GM23338 (cell line): ENCODE results near the gene POLD2. TPM values are rescaled to one million over a fixed set of nuclear protein-coding genes. Genes with fewer than 3 reads are reported as not detected.

Source experiments
- ATAC-seq: fragments of 200-7000 bp; cut with Tn5 transposase; 3 replicates; pipeline ENCODE4 v1.9.1; 2020
- DNase-seq: peaks from one replicate; pipeline ENCODE4 v3.0.0-alpha.2; 2015; ENCODE audit warnings: low spot score
- H2AFZ ChIP-seq: fragments of 200-600 bp; sonication (generic); 2 replicates; pipeline ENCODE4 v1.8.0; 2016; ENCODE audit warnings: antibody characterized with exemption, mild to moderate bottlenecking, moderate library complexity
- H3F3A ChIP-seq: fragments of 200-600 bp; sonication (generic); replicated peaks from 2 replicates; pipeline ENCODE4 v1.8.0; 2017; ENCODE audit warnings: antibody characterized with exemption, mixed run types, low read depth
- H3K27ac ChIP-seq: fragments of 200-600 bp; sonication (generic); 2 replicates; pipeline ENCODE4 v1.6.1; 2016; ENCODE audit warnings: low read depth
- H3K27me3 ChIP-seq: fragments of 200-600 bp; sonication (generic); 2 replicates; pipeline ENCODE4 v1.8.0; 2016; ENCODE audit warnings: mild to moderate bottlenecking, mixed run types, moderate library complexity; ENCODE audit not compliant: insufficient read depth
- H3K36me3 ChIP-seq: fragments of 200-600 bp; sonication (generic); 2 replicates; pipeline ENCODE4 v1.8.0; 2016; ENCODE audit warnings: mild to moderate bottlenecking; ENCODE audit not compliant: insufficient read depth
- H3K4me1 ChIP-seq: fragments of 200-600 bp; sonication (generic); 2 replicates; pipeline ENCODE4 v1.8.0; 2016; ENCODE audit warnings: mild to moderate bottlenecking, moderate library complexity; ENCODE audit not compliant: insufficient read depth
- H3K4me2 ChIP-seq: fragments of 200-600 bp; sonication (generic); 2 replicates; pipeline ENCODE4 v1.7.1; 2017; ENCODE audit warnings: mixed run types
- H3K4me3 ChIP-seq: fragments of 200-600 bp; sonication (generic); 2 replicates; pipeline ENCODE4 v1.6.1; 2016; ENCODE audit warnings: mixed run types
- H3K79me2 ChIP-seq: fragments of 200-600 bp; sonication (generic); replicated peaks from 2 replicates; pipeline ENCODE4 v1.8.0; 2017; ENCODE audit warnings: mild to moderate bottlenecking; ENCODE audit not compliant: insufficient read depth
- H3K9me2 ChIP-seq: fragments of 200-600 bp; sonication (generic); 2 replicates; pipeline ENCODE4 v1.8.0; 2017; ENCODE audit not compliant: insufficient read depth
- H4K20me1 ChIP-seq: fragments of 200-600 bp; sonication (generic); replicated peaks from 2 replicates; pipeline ENCODE4 v1.8.0; 2017; ENCODE audit warnings: mild to moderate bottlenecking; ENCODE audit not compliant: insufficient read depth
- H3K27ac Mint-ChIP-seq: 2 replicates; pipeline ENCODE4 v1.8.0; 2020; ENCODE audit warnings: inconsistent platforms, mild to moderate bottlenecking, moderate library complexity, mixed read lengths
- H3K27me3 Mint-ChIP-seq: 3 replicates; pipeline ENCODE4 v1.8.0; 2022; ENCODE audit warnings: low read depth, mild to moderate bottlenecking, moderate library complexity, mixed read lengths, inconsistent platforms; ENCODE audit not compliant: insufficient read depth, poor library complexity
- H3K36me3 Mint-ChIP-seq: 3 replicates; pipeline ENCODE4 v1.8.0; 2021; ENCODE audit warnings: low read depth, mild to moderate bottlenecking, inconsistent platforms, moderate library complexity, mixed read lengths
- H3K4me1 Mint-ChIP-seq: 3 replicates; pipeline ENCODE4 v1.8.0; 2020; ENCODE audit warnings: mild to moderate bottlenecking, inconsistent platforms, mixed read lengths
- H3K4me3 Mint-ChIP-seq: 3 replicates; pipeline ENCODE4 v1.8.0; 2021; ENCODE audit warnings: moderate library complexity, mild to moderate bottlenecking, inconsistent platforms, mixed read lengths
- H3K9me3 Mint-ChIP-seq: 3 replicates; pipeline ENCODE4 v1.8.0; 2020; ENCODE audit warnings: moderate library complexity, mild to moderate bottlenecking, inconsistent platforms, mixed read lengths
- CTCF ChIP-seq, 2 experiments: fragments of 200-600 bp in 1 of 2; sonication (generic) in 1 of 2; conservative IDR thresholded peaks; 2 replicates each; pipeline versions ENCODE4 v1.5.1 to v1.6.1; 2016 to 2017; ENCODE audit warnings: antibody characterized with exemption in 2 of 2, low read depth in 2 of 2, mild to moderate bottlenecking in 2 of 2, moderate library complexity in 1 of 2
- EZH2 ChIP-seq: fragments of 200-600 bp; sonication (generic); IDR thresholded peaks from one replicate; pipeline ENCODE4 v1.8.0; 2017; ENCODE audit warnings: antibody characterized with exemption, mild to moderate bottlenecking, low read depth; ENCODE audit not compliant: unreplicated experiment
- EZH2phosphoT487 ChIP-seq: fragments of 200-600 bp; sonication (generic); IDR thresholded peaks from one replicate; pipeline ENCODE4 v1.8.1; 2018; ENCODE audit warnings: antibody characterized with exemption; ENCODE audit not compliant: unreplicated experiment
- NANOG ChIP-seq: IDR thresholded peaks from 2 replicates; pipeline ENCODE4 v1.6.1; 2016; ENCODE audit warnings: antibody characterized with exemption, borderline replicate concordance
- REST ChIP-seq: IDR thresholded peaks from one replicate; pipeline ENCODE4 v1.6.1; 2018; ENCODE audit warnings: antibody characterized with exemption; ENCODE audit not compliant: unreplicated experiment
- STAT1 ChIP-seq: IDR thresholded peaks from one replicate; pipeline ENCODE4 v1.6.1; 2016; ENCODE audit warnings: antibody characterized with exemption; ENCODE audit not compliant: unreplicated experiment
- ZNF114 ChIP-seq: fragments of 250-450 bp; sonication (Bioruptor Pico); IDR thresholded peaks from 2 replicates; pipeline ENCODE4 v1.5.0; 2020; ENCODE audit warnings: mild to moderate bottlenecking, moderate library complexity
- ZNF462 ChIP-seq: fragments of 250-450 bp; sonication (Bioruptor Pico); IDR thresholded peaks from 2 replicates; pipeline ENCODE4 v1.5.0; 2020; ENCODE audit warnings: mild to moderate bottlenecking, moderate library complexity
- polyA plus RNA-seq: library from polyadenylated mRNA; unstranded; fragments of >200 nt; fragmentation: Nextera tagmentation; extraction: Ambion mirVana; gene quantifications from 2 replicates; pipeline ENCODE4 v1.2.1, GENCODE V29; 2016
- total RNA-seq: library from RNA; depleted of rRNA; stranded (reverse); fragments of >200 nt; shearing (Covaris generic); gene quantifications from 2 replicates; pipeline ENCODE4 v1.2.3, GENCODE V29; 2014
- TF ChIP-seq, protein P1 (sequence below): IDR thresholded peaks from 2 replicates; pipeline ENCODE4 v1.6.1; 2016; ENCODE audit warnings: antibody characterized with exemption

The POLD2 gene
- total and polyA plus RNA-seq, 2 experiments from 2014 or later = 101 to 127 TPM

DNA sequence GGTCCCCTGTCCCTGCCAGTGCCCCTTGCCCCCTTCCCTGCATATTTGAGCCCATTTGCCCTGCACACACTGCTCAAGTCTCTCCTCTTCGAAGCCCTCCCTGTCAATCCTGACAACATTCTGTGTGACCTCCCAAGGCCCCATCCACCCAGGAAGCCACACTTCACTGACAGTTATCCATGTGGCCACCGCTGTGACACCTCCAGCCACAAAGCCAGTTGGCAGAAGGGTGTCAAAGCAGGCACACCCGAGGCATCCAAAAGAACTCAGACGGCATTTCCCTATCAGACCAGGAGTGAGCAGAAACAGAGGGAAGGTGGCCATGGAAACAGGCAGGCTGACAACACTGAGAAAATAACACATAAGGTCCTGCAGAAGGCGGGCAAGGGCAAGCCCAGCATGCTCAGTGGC lies 45.7 kb downstream of the POLD2 start:
- Mint-ChIP-seq H3K27me3 (peaks cover 21% of the 10 kb centered on the region), H3K4me1 (peaks cover 7% of the 10 kb centered on the region), H3K4me3 (no peak overlapping the region; the same call in 2 of the 3 replicates), H3K27ac (no peak overlapping the region), H3K9me3 (no peaks in the 10 kb centered on the region), H3K36me3 (peaks cover 32% of the 10 kb centered on the region)
- DNase-seq (no peak), ATAC-seq (no peak)
- Histone ChIP-seq H3K4me3 (no peak overlapping the region), H4K20me1 (no peaks in the 10 kb centered on the region; the same call in 1 of the 2 replicates), H3F3A (no peaks in the 10 kb centered on the region; the same call in 1 of the 2 replicates), H3K27ac (no peak overlapping the region), H3K79me2 (no peaks in the 10 kb centered on the region), H3K4me2 (no peak overlapping the region), H3K36me3 (no peaks in the 10 kb centered on the region), H3K27me3 (no peaks in the 10 kb centered on the region), H3K4me1 (peaks cover 4% of the 10 kb centered on the region), H3K9me2 (no peaks in the 10 kb centered on the region), H2AFZ (no peak overlapping the region)
- TF ChIP-seq CTCF (conservative IDR thresholded peaks at IDR 0.05; ENCODE audit: low read depth in 2 of 2) (no peak), EZH2phosphoT487 (no peak), ZNF114 (CRISPR knock-in tag) (no peak), NANOG (no peak), EZH2 (no peak)

DNA sequence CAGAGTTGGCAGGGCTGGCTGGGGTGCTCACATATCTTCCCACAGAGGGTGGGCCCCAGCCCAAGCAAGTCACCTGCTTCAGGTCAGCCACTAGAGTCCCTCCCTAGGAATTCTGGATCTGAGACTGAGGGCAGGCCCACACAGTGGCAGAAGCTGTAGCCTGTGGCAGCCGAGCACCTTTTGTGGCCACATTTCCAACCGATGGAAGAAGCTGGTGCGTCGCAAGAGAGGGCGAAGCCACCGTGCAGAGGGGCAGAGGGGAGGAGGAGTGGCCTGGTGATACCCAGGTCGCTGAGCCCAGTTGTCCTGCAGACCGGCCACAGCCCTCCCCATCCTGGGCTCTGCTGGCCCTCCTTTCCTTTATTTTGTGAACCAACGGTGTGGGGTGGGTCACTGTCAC lies 46.3 kb downstream of the POLD2 start:
- no peak for DNase-seq
- no peaks in the 10 kb centered on the region for H3K9me3 Mint-ChIP-seq
- peaks cover 7% of the 10 kb centered on the region for H3K4me1 Mint-ChIP-seq
- Histone ChIP-seq H3K9me2 (no peaks in the 10 kb centered on the region), H4K20me1 (no peaks in the 10 kb centered on the region; the same call in 1 of the 2 replicates), H3K4me2 (no peak overlapping the region), H3K36me3 (no peaks in the 10 kb centered on the region), H3F3A (no peaks in the 10 kb centered on the region; the same call in 1 of the 2 replicates), H3K4me3 (no peak overlapping the region), H3K4me1 (peaks cover 4% of the 10 kb centered on the region), H2AFZ (no peak overlapping the region), H3K27ac (no peak overlapping the region), H3K27me3 (no peaks in the 10 kb centered on the region), H3K79me2 (no peaks in the 10 kb centered on the region)
- peaks cover 26% of the 10 kb centered on the region for H3K27me3 Mint-ChIP-seq
- no peak overlapping the region for H3K27ac Mint-ChIP-seq
- peaks cover 36% of the 10 kb centered on the region for H3K36me3 Mint-ChIP-seq
- ATAC-seq = no peak
- no peak overlapping the region for H3K4me3 Mint-ChIP-seq
- TF ChIP-seq REST (no peak), EZH2 (no peak), EZH2phosphoT487 (no peak), STAT1 (no peak), NANOG (no peak), ZNF462 (CRISPR knock-in tag) (no peak)
- TF ChIP-seq, protein P1, sequence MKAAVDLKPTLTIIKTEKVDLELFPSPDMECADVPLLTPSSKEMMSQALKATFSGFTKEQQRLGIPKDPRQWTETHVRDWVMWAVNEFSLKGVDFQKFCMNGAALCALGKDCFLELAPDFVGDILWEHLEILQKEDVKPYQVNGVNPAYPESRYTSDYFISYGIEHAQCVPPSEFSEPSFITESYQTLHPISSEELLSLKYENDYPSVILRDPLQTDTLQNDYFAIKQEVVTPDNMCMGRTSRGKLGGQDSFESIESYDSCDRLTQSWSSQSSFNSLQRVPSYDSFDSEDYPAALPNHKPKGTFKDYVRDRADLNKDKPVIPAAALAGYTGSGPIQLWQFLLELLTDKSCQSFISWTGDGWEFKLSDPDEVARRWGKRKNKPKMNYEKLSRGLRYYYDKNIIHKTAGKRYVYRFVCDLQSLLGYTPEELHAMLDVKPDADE = no peak
